HepG2 (cell line): ENCODE measurements around the gene KCNIP3.

ENCODE experiments used
- ARNT2 ChIP-seq: sonication (generic); formaldehyde crosslinking; IDR thresholded peaks from 2 replicates; pipeline ENCODE4 v1.8.0; 2022; ENCODE audit warnings: mild to moderate bottlenecking, low read depth, missing genetic modification reagents, moderate library complexity
- CBFB ChIP-seq: sonication (generic); formaldehyde crosslinking; IDR thresholded peaks from 2 replicates; pipeline ENCODE4 v1.4.0; 2020; ENCODE audit warnings: missing genetic modification reagents
- CREB1 ChIP-seq, 2 experiments: fragments of 450-650 bp in 1 of 2; IDR thresholded peaks; 2 replicates each; pipeline ENCODE4 v1.6.1; 2016 to 2017; ENCODE audit warnings: control low read depth in 1 of 2, mild to moderate bottlenecking in 1 of 2, missing compliant biosample characterization in 1 of 2, missing genetic modification characterization in 1 of 2
- HMGA1 ChIP-seq: sonication (generic); formaldehyde crosslinking; conservative IDR thresholded peaks from 2 replicates; pipeline ENCODE4 v1.4.0; 2020; ENCODE audit warnings: missing genetic modification reagents
- KLF16 ChIP-seq, 2 experiments: sonication (generic) in 1 of 2; formaldehyde crosslinking in 1 of 2; IDR thresholded peaks; 2 replicates each; pipeline versions ENCODE4 v1.6.1 to v1.8.0; 2016 to 2023; ENCODE audit warnings: missing genetic modification reagents in 2 of 2, missing compliant biosample characterization in 1 of 2
- SRY ChIP-seq: sonication (generic); formaldehyde crosslinking; IDR thresholded peaks from 2 replicates; pipeline ENCODE4 v1.8.0; 2022; ENCODE audit warnings: mild to moderate bottlenecking, missing genetic modification reagents
- ZNF749 ChIP-seq: sonication (generic); formaldehyde crosslinking; IDR thresholded peaks from 2 replicates; pipeline ENCODE4 v1.8.0; 2022; ENCODE audit warnings: mild to moderate bottlenecking, missing genetic modification reagents, moderate library complexity, borderline replicate concordance
- TF ChIP-seq, protein P1 (sequence below): sonication (generic); formaldehyde crosslinking; IDR thresholded peaks from 2 replicates; pipeline ENCODE4 v1.8.1; 2022; ENCODE audit warnings: low read depth, mild to moderate bottlenecking, missing genetic modification reagents

DNA sequence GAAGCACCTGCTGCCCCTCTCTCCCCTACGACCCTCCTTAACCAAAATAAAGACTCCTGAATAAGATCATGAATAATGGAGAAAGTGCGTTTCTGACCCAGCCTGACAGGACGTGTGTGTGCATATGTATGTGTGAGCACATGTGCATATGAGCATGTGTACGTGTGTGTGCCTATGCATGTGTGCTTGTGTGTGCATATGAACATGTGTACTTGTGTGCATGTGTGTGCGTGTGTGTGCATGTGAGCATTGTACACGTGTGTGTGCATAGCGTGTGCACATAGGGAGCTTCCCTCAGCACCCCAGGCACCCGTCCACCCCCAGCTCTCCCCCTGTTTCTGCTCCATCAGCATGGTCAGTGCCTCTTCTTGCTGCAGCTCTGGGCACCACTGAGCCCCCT, 10.7 kb downstream of the KCNIP3 start:
- TF ChIP-seq CREB1 (IDR thresholded peaks at IDR 0.05) (no peak), CREB1 (CRISPR knock-in tag; IDR thresholded peaks at IDR 0.05) (no peak), SRY (no peak), HMGA1 (CRISPR knock-in tag) (no peak), KLF16 (CRISPR knock-in tag; IDR thresholded peaks at IDR 0.05) (no peak), ARNT2 (CRISPR knock-in tag) (no peak), ZNF749 (no peak), CBFB (CRISPR knock-in tag) (no peak)
- TF ChIP-seq, protein P1, sequence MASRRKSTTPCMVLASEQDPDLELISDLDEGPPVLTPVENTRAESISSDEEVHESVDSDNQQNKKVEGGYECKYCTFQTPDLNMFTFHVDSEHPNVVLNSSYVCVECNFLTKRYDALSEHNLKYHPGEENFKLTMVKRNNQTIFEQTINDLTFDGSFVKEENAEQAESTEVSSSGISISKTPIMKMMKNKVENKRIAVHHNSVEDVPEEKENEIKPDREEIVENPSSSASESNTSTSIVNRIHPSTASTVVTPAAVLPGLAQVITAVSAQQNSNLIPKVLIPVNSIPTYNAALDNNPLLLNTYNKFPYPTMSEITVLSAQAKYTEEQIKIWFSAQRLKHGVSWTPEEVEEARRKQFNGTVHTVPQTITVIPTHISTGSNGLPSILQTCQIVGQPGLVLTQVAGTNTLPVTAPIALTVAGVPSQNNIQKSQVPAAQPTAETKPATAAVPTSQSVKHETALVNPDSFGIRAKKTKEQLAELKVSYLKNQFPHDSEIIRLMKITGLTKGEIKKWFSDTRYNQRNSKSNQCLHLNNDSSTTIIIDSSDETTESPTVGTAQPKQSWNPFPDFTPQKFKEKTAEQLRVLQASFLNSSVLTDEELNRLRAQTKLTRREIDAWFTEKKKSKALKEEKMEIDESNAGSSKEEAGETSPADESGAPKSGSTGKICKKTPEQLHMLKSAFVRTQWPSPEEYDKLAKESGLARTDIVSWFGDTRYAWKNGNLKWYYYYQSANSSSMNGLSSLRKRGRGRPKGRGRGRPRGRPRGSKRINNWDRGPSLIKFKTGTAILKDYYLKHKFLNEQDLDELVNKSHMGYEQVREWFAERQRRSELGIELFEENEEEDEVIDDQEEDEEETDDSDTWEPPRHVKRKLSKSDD (CRISPR knock-in tag), result no peak
